Loucy (cell line): ENCODE measurements around the gene CFAP69.

Experiments used
- EZH2phosphoT487 ChIP-seq: fragments of 200-600 bp; IDR thresholded peaks from 2 replicates; pipeline ENCODE4 v1.6.1; 2018; ENCODE audit warnings: antibody characterized with exemption, mild to moderate bottlenecking, moderate library complexity, borderline replicate concordance
- TF ChIP-seq, protein P1 (sequence below): fragments of 200-600 bp; sonication (generic); conservative IDR thresholded peaks from 2 replicates; pipeline ENCODE4 v1.5.1; 2014; ENCODE audit warnings: mild to moderate bottlenecking, antibody characterized with exemption, low read length

DNA sequence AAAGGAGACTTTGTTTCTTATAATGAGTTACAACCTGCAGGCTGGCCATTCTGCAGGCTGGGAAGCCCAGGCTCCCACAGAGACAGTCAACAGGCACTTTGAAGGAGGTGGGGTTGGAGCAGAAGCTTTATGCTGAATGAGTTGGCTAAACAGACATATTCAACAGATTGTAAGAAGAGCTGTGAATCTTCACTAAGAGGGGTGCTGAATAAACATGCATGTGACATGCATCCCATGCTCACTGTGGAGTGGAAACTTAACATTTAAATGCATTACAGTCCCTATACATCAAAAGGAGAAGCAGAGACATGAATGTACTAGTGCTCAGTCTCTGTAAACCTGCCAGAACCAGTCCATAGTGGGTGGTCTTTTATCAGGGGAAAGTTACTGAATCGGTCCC lies 1.4 kb upstream of the CFAP69 start:
- TF ChIP-seq, protein P1, sequence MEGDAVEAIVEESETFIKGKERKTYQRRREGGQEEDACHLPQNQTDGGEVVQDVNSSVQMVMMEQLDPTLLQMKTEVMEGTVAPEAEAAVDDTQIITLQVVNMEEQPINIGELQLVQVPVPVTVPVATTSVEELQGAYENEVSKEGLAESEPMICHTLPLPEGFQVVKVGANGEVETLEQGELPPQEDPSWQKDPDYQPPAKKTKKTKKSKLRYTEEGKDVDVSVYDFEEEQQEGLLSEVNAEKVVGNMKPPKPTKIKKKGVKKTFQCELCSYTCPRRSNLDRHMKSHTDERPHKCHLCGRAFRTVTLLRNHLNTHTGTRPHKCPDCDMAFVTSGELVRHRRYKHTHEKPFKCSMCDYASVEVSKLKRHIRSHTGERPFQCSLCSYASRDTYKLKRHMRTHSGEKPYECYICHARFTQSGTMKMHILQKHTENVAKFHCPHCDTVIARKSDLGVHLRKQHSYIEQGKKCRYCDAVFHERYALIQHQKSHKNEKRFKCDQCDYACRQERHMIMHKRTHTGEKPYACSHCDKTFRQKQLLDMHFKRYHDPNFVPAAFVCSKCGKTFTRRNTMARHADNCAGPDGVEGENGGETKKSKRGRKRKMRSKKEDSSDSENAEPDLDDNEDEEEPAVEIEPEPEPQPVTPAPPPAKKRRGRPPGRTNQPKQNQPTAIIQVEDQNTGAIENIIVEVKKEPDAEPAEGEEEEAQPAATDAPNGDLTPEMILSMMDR: no peak
- no peak for TF ChIP-seq EZH2phosphoT487
